GM10266 (cell line): ENCODE results near the gene RXRA.
A peak's percentile ranks its signal among the peaks of the same experiment; 100 is the strongest.

Experiments
- DNase-seq: peaks from one replicate; pipeline ENCODE4 v3.0.0; 2012; ENCODE audit errors: extremely low spot score
- CTCF ChIP-seq: IDR thresholded peaks from 2 replicates; pipeline ENCODE4 v1.5.1; 2012; ENCODE audit warnings: mild to moderate bottlenecking, low read depth; ENCODE audit not compliant: control insufficient read depth, insufficient read depth; ENCODE audit errors: missing control alignments

Gene RXRA

DNA sequence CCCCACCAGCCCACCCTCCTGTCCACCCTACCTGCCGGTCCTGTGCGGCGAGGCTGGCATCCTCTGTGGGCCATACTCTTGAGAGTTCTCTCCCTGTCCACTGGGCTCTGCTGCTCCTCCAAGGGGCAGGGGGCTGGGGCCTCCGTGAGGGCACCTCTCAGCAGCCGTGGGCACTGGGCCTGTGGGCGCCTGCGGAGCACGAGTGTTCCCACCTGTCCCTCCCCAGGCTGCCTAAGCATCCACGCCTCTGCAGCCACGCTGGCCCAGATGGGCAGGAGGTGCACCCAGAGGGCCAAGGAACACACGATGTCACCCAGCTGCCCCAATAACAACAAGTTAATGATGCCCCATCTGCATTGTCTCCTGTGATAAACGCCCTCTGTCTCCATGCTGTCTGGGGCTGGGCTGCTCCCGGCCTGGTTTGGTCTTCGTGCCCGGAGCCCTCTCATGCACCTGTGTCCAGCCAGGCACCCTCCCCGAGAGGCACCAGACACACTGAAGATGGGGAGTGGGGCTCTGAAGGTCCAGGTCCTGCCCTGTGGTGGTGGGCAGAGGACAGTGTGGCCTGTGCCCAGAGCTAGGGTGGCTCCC, 114.5 kb downstream of the RXRA start:
- TF ChIP-seq CTCF, result no peak
- no peak for DNase-seq

DNA sequence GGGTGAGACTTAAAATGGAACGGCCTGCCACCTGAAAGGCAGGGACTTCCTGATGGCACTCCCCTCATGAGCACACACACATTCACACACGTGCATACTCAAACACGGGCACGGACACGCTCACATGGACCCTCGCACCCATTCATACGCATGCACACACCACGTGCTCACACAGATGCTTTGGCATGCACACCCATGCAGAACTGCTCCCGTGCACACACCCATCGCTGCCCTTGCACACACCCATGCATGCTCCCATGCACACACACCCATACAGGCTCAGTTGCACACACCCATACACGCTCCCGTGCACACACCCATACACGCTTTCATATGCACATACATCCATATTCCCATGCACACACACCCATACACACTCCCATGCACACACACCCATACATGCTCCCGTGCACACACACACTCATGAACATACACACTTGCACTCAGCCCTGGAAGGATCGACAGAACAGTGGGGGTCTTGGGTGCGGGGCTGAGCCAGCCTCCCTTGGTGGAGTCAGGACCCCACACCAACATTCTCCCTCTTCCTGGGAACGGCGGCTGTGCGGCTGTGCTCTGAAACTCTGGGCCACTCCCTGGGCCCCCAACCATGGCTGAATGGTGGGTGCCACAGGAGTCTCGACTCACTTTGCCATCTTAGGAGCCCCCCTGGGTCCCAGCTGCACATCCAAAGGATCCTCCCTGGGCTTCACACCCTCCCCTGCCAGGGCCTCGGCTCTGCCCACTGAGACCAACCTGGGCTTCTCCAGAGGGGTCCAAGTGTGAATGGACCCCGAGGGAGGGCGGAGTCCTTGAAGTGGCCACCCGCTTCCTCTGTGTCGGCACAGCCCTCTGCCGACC, 115.2 kb downstream of the RXRA start:
- no peak for DNase-seq
- no peak for TF ChIP-seq CTCF

GRCh38 chr9:134442085-134442474, 115.8 kb downstream of the RXRA start:
- no peak for DNase-seq
- TF ChIP-seq CTCF, result no peak

- TF ChIP-seq CTCF, result no peak
- DNase-seq, result no peak
Observed at GRCh38 chr9:134442486-134443173, 116.4 kb downstream of the RXRA start.

DNA sequence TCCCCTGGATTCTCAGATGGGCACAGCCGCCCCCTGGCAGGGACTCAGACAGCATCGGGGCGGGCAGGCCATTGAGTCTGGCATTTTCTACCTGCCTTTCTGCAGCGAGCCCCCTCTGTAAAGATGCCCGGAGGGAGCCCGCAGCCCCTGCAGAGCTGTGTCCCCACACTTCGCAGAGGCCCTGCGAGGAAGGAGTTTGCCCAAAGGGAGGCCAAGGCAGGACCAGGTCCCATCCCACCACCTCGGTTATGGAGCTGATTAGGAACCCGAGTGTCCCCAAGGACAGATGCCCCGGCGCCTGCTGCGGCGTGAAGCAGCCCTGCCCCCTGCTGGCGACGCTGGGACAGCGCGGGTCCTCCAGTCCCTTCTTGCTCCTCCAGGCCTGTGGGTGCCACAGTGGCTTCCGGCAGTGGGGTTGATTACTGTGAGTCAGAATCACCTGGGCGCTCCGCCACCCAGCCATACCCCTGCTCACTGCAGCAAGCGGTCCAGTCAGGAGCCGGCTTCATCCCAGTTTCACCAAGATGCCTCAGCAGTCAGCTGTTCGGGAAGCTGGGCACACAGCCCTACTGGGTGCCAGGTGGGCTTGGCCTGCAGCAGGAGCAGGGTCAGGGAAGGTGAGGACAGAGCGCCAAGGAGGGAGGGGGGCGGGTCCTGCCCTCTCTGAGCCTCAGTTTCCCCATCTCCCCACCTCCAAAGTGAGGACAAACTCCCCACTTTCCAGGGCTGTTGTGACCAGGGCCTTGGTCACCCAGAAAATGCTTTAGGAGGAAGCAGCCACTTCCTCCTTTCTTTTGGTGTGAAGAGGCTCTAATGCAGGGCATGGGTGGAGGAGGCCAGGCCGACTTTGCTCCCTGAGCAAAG, 117.2 kb downstream of the RXRA start:
- peak; percentile 92 for DNase-seq
- peak; percentile 99 for TF ChIP-seq CTCF

DNA sequence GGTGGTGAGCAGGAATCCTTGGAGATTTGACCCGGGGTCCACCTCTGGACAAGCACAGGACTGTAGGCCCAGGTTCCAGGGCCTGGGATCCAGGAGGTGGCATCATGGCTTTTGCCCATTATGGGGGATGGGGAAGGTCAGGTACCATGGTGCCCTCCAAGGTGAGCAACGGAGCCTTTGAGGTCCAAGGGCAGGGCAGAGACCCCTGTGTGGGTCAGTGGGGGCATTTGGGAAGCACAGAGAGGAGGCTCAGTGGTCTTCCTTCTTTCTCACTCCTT, 117.7 kb downstream of the RXRA start:
- no peak for DNase-seq
- no peak for TF ChIP-seq CTCF
